CD14-positive monocyte (primary cell): Measurements from ENCODE around the gene DSCAML1. TPM values are rescaled to one million over a fixed set of nuclear protein-coding genes. Genes with fewer than 3 reads are reported as not detected.

Source experiments
- DNase-seq, 3 donors: peaks; one replicate each; pipeline ENCODE4 v3.0.0-alpha.2; 2011 to 2022
- H2AFZ ChIP-seq: 2 replicates; pipeline ENCODE4 v1.6.0; 2012; ENCODE audit warnings: mild to moderate bottlenecking, low read depth, low read length, inconsistent platforms; ENCODE audit not compliant: insufficient read depth, poor library complexity, severe bottlenecking
- H3K27ac ChIP-seq, 2 donors: 1 replicate in 1 of 2; 2 replicates in 1 of 2; pipeline ENCODE4 v1.5.1; 2012 to 2013; ENCODE audit warnings: low read length in 2 of 2, control low read depth in 1 of 2, inconsistent platforms in 1 of 2, low read depth in 1 of 2, mild to moderate bottlenecking in 1 of 2
- H3K27me3 ChIP-seq, 2 donors: one replicate each; pipeline versions ENCODE4 v1.6.0 to v1.6.1; 2011 to 2013; ENCODE audit warnings: low read length in 2 of 2; ENCODE audit not compliant: control insufficient read depth in 2 of 2, insufficient read depth in 2 of 2
- H3K36me3 ChIP-seq, 2 donors: replicated peaks in 1 of 2; 1 replicate in 1 of 2; 2 replicates in 1 of 2; pipeline versions ENCODE4 v1.5.1 to v1.6.1; 2012 to 2013; ENCODE audit warnings: low read length in 2 of 2, control low read depth in 1 of 2, inconsistent platforms in 1 of 2, mild to moderate bottlenecking in 1 of 2; ENCODE audit not compliant: insufficient read depth in 2 of 2, control insufficient read depth in 1 of 2
- H3K4me1 ChIP-seq, 2 donors: 1 replicate in 1 of 2; 2 replicates in 1 of 2; pipeline versions ENCODE4 v1.5.1 to v1.6.1; 2012 to 2013; ENCODE audit warnings: low read length in 2 of 2, control low read depth in 1 of 2, inconsistent platforms in 1 of 2, mild to moderate bottlenecking in 1 of 2, moderate library complexity in 1 of 2; ENCODE audit not compliant: insufficient read depth in 2 of 2, control insufficient read depth in 1 of 2
- H3K4me2 ChIP-seq: replicated peaks from 2 replicates; pipeline ENCODE3; 2012; ENCODE audit warnings: low read length, moderate library complexity, mild to moderate bottlenecking; ENCODE audit not compliant: poor library complexity, severe bottlenecking; ENCODE audit errors: extremely low read depth
- H3K4me3 ChIP-seq, 3 experiments: fragments of 200-600 bp in 1 of 3; sonication (generic) in 1 of 3; replicated peaks in 1 of 3; 1 replicate in 2 of 3; 2 replicates in 1 of 3; pipeline ENCODE4 v1.5.1; 2011 to 2013; ENCODE audit warnings: low read length in 3 of 3, mild to moderate bottlenecking in 3 of 3, control low read depth in 2 of 3, low read depth in 2 of 3, inconsistent platforms in 1 of 3, moderate library complexity in 1 of 3
- H3K79me2 ChIP-seq: 2 replicates; pipeline ENCODE4 v1.6.0; 2012; ENCODE audit warnings: mild to moderate bottlenecking, control low read depth, inconsistent platforms, low read length, moderate library complexity; ENCODE audit not compliant: insufficient read depth
- H3K9ac ChIP-seq: 2 replicates; pipeline ENCODE4 v1.6.0; 2017; ENCODE audit warnings: low read length, mild to moderate bottlenecking; ENCODE audit not compliant: insufficient read depth, poor library complexity, severe bottlenecking
- H3K9me3 ChIP-seq, 2 donors: replicated peaks in 1 of 2; 1 replicate in 1 of 2; 2 replicates in 1 of 2; pipeline versions ENCODE4 v1.5.1 to v1.6.1; 2012 to 2013; ENCODE audit warnings: low read length in 2 of 2, control low read depth in 1 of 2; ENCODE audit not compliant: control insufficient read depth in 1 of 2, insufficient read depth in 1 of 2
- H4K20me1 ChIP-seq: 2 replicates; pipeline ENCODE4 v1.6.0; 2012; ENCODE audit warnings: mild to moderate bottlenecking, low read length, control low read depth, moderate library complexity; ENCODE audit not compliant: insufficient read depth
- H3K27ac Mint-ChIP-seq, 7 donors: one replicate each; pipeline ENCODE4 v1.8.0; 2020; ENCODE audit warnings: mild to moderate bottlenecking in 7 of 7, mixed read lengths in 7 of 7, moderate library complexity in 6 of 7, inconsistent platforms in 2 of 7
- H3K27me3 Mint-ChIP-seq, 3 donors: one replicate each; pipeline ENCODE4 v1.8.0; 2021 to 2022; ENCODE audit warnings: low read depth in 3 of 3, mild to moderate bottlenecking in 3 of 3, mixed read lengths in 3 of 3, moderate library complexity in 3 of 3, inconsistent platforms in 1 of 3
- H3K36me3 Mint-ChIP-seq, 2 donors: one replicate each; pipeline ENCODE4 v1.8.0; 2020; ENCODE audit warnings: mixed read lengths in 2 of 2, inconsistent platforms in 1 of 2, mild to moderate bottlenecking in 1 of 2
- H3K4me1 Mint-ChIP-seq: one replicate; pipeline ENCODE4 v1.8.0; 2020; ENCODE audit warnings: mild to moderate bottlenecking, mixed read lengths
- H3K4me3 Mint-ChIP-seq, 2 donors: one replicate each; pipeline ENCODE4 v1.8.0; 2020; ENCODE audit warnings: mild to moderate bottlenecking in 2 of 2, mixed read lengths in 2 of 2, moderate library complexity in 1 of 2
- H3K9me3 Mint-ChIP-seq, 7 donors: one replicate each; pipeline ENCODE4 v1.8.0; 2020 to 2022; ENCODE audit warnings: mixed read lengths in 7 of 7, mild to moderate bottlenecking in 6 of 7, moderate library complexity in 6 of 7, inconsistent platforms in 2 of 7
- WGBS: methylation state at CpG from one replicate; pipeline ENCODE4 v1.1.5; 2013; ENCODE audit warnings: missing lambda C conversion rate; ENCODE audit not compliant: insufficient coverage; 5-methylcytosine and 5-hydroxymethylcytosine counted together
- intact Hi-C, 2 donors: fragments of 100-400 bp; cut with micrococcal nuclease; formaldehyde crosslinking; loops; one replicate each; pipeline versions ENCODE4 v1.15.0 to v1.15.1; 2023
- polyA plus RNA-seq, 3 donors: library from polyadenylated mRNA; depleted of rRNA in 1 of 3; unstranded in 2 of 3; stranded (reverse) in 1 of 3; fragments of 300-500 nt in 2 of 3; fragments of >200 nt in 1 of 3; fragmentation: Illumina TruSeq in 2 of 3; gene quantifications; 1 replicate in 2 of 3; 2 replicates in 1 of 3; pipeline ENCODE4 v1.2.3, GENCODE V29; 2012 to 2021
- TF ChIP-seq, protein P1 (sequence below): fragments of 200-600 bp; IDR thresholded peaks from one replicate; pipeline ENCODE4 v1.8.0; 2022; ENCODE audit warnings: antibody characterized with exemption, mild to moderate bottlenecking

DSCAML1 gene
- polyA plus RNA-seq, 3 donors: not detected

DNA sequence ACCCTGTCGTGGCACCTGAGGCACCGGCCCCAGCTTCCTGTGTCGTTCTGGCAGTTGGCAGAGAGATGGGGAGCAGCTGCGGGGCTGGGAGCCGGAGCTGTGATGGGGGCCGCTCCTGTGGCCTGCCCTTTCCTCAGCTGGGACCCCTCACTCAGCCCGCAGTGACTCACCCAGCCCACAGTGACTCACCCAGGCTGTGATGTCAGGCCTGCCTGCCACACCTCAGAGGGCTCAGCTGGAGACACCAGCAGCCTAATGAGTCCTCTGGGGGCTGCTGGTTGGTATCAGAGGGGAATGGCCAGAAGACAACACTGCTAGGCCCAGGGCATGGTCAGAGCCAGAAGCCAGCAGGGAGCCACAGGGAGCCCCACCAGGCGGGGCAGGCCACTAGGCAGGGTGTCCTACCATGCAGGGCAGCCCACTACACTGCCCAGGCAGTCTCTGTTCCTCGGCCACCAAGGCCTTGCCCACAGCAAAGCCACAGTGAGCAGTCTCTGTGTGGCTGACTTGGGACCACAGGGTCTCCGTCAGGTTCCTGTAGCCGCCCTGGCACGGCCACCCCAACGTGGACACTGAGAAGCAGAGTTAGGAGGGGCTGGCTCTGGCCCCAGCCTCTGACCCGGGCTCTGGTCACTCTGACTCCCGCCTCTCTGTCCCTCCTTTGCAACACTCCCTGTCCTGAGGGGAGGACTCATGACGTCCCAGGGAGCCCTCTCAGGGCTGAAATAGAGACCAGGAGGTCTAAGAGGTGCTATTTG, 31.8 kb upstream of the DSCAML1 start:
- TF ChIP-seq, protein P1, sequence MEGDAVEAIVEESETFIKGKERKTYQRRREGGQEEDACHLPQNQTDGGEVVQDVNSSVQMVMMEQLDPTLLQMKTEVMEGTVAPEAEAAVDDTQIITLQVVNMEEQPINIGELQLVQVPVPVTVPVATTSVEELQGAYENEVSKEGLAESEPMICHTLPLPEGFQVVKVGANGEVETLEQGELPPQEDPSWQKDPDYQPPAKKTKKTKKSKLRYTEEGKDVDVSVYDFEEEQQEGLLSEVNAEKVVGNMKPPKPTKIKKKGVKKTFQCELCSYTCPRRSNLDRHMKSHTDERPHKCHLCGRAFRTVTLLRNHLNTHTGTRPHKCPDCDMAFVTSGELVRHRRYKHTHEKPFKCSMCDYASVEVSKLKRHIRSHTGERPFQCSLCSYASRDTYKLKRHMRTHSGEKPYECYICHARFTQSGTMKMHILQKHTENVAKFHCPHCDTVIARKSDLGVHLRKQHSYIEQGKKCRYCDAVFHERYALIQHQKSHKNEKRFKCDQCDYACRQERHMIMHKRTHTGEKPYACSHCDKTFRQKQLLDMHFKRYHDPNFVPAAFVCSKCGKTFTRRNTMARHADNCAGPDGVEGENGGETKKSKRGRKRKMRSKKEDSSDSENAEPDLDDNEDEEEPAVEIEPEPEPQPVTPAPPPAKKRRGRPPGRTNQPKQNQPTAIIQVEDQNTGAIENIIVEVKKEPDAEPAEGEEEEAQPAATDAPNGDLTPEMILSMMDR: no peak
- intact Hi-C loops: loop anchor here in 1 of 2 donors (2.0 kb wide), 1 partner anchor 14 kb away; no protein-coding TSS in a partner anchor
- Histone ChIP-seq H3K4me3 (no peak overlapping the region), H3K27me3 (no peaks in the 10 kb centered on the region), H3K9me3 (no peaks in the 10 kb centered on the region), H3K4me1 (peaks cover 67 to 77% of the 10 kb centered on the region in 2 donors), H3K4me2 (peak overlapping the region; percentile 1), H3K36me3 (no peaks in the 10 kb centered on the region), H3K27ac (peak overlapping the region; percentile 30 to 82), H3K79me2 (no peaks in the 10 kb centered on the region), H4K20me1 (no peaks in the 10 kb centered on the region), H2AFZ (no peak overlapping the region), H3K9ac (peak overlapping the region; percentile 59)
- Mint-ChIP-seq H3K4me1 (peaks cover 78% of the 10 kb centered on the region), H3K4me3 (peak overlapping the region; percentile 9 to 11), H3K36me3 (peaks cover 0 to 3% of the 10 kb centered on the region in 2 donors), H3K9me3 (peaks cover 0 to 2% (median 0%) of the 10 kb centered on the region in 7 donors), H3K27ac (peak overlapping the region in 6 of 7 donors; percentile 74 to 89 (median 84)), H3K27me3 (peaks cover 0 to 4% (median 0%) of the 10 kb centered on the region in 3 donors)
- DNase-seq: peak; percentile 90 to 95 (median 91)
- 39% methylated on average over 10 of the region's 16 CpGs for WGBS

DNA sequence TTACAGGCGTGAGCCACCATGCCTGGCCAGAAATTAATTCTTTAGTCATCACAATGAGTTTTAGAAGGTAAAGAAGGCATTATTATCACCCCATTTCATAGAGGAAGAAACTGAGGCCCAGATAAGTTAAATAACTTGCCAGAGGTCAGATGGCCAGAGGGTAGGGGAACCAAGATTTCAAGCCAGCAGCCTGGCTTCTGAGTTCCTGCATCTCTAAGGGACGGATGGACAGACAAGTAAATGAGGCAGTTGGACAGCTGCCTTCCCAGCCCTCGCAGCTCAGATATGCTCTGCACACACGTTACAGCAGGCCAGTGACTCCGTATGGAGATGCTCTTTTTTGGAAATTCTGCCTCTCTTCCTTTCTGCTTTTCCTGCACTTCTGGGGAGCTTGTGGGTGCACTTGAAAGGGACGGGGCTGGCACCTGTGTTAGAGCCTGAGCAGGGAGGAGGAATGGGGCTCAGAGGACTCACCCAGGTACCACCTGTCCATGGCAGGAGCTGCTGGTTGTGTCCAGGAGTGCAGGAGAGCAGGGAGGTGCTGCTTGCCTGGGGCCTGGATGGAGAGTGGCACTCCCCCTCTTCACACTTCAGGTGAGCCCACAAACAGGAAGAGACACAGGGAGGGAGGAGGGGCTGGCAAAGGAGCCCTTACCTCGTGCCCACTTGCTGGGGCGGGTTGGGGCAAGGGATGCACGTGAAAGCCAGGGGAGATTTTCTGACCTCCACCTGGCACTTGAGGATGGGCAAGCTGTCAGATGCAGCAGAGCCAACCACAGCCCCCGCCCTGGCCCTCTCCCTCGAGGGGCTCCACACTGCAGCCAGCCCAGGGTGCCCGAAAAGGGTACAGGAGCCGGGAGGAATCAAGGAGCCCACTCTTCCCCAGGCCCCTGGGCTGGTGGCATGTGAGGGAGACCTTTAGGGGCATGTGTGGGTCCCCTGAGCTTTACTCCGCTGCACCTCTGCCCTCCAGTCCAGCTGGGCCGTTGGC, 30.8 kb upstream of the DSCAML1 start:
- peaks cover 81% of the 10 kb centered on the region for H3K4me1 Mint-ChIP-seq
- peaks cover 71 to 78% of the 10 kb centered on the region in 2 donors for H3K4me1 ChIP-seq
- no peaks in the 10 kb centered on the region for H4K20me1 ChIP-seq
- H3K4me3 Mint-ChIP-seq: peak overlapping the region in 1 of 2 donors; percentile 11
- H2AFZ ChIP-seq: no peak overlapping the region
- H3K27me3 Mint-ChIP-seq: peaks cover 0 to 1% (median 0%) of the 10 kb centered on the region in 3 donors
- H3K27ac ChIP-seq: peak overlapping the region in 1 of 2 donors; percentile 82
- no peaks in the 10 kb centered on the region for H3K9me3 ChIP-seq
- H3K27me3 ChIP-seq: no peaks in the 10 kb centered on the region
- peak overlapping the region; percentile 59 for H3K9ac ChIP-seq
- peak overlapping the region in 6 of 7 donors; percentile 74 to 89 (median 86) for H3K27ac Mint-ChIP-seq
- no peaks in the 10 kb centered on the region for H3K79me2 ChIP-seq
- H3K36me3 Mint-ChIP-seq: peaks cover 0 to 3% of the 10 kb centered on the region in 2 donors
- H3K36me3 ChIP-seq: no peaks in the 10 kb centered on the region
- no peak overlapping the region for H3K4me2 ChIP-seq
- WGBS: 62% methylated on average over 5 of the region's 15 CpGs
- intact Hi-C loops: loop anchor here in 1 of 2 donors (2.0 kb wide), 1 partner anchor 15 kb away; no protein-coding TSS in a partner anchor
- DNase-seq: peak in 1 of 3 donors; percentile 6
- H3K4me3 ChIP-seq: no peak overlapping the region
- peaks cover 0 to 2% (median 0%) of the 10 kb centered on the region in 7 donors for H3K9me3 Mint-ChIP-seq
- TF ChIP-seq, protein P1: no peak
